GM12878 (cell line): Measurements from ENCODE around the gene ABHD8. TPM values are rescaled to one million over a fixed set of nuclear protein-coding genes. Genes with fewer than 3 reads are reported as not detected.

Source experiments
- ATF7 ChIP-seq: fragments of 450-650 bp; IDR thresholded peaks from 2 replicates; pipeline ENCODE4 v1.6.1; 2016; ENCODE audit warnings: low read depth, mild to moderate bottlenecking
- BCLAF1 ChIP-seq: fragments of 450-650 bp; IDR thresholded peaks from 2 replicates; pipeline ENCODE4 v1.6.1; 2017; ENCODE audit warnings: antibody characterized with exemption, mild to moderate bottlenecking, moderate library complexity
- BHLHE40 ChIP-seq, 2 experiments: fragments of 450-650 bp in 1 of 2; IDR thresholded peaks; 2 replicates each; pipeline ENCODE4 v1.6.1; 2011 to 2017; ENCODE audit warnings: low read depth in 2 of 2, borderline replicate concordance in 1 of 2, improper control_type of control experiment in 1 of 2, low read length in 1 of 2, mild to moderate bottlenecking in 1 of 2
- BMI1 ChIP-seq: fragments of 450-650 bp; IDR thresholded peaks from 2 replicates; pipeline ENCODE4 v1.6.1; 2016; ENCODE audit warnings: mild to moderate bottlenecking, moderate library complexity, borderline replicate concordance
- CBFB ChIP-seq: IDR thresholded peaks from 2 replicates; pipeline ENCODE4 v1.6.1; 2016; ENCODE audit warnings: antibody characterized with exemption, low read depth
- CHD2 ChIP-seq: IDR thresholded peaks from 2 replicates; pipeline ENCODE4 v1.6.1; 2011; ENCODE audit warnings: low read depth, low read length, improper control_type of control experiment, borderline replicate concordance
- EED ChIP-seq: sonication (generic); IDR thresholded peaks from 2 replicates; pipeline ENCODE4 v1.6.1; 2016; ENCODE audit warnings: antibody characterized with exemption, low read depth
- GABPA ChIP-seq: IDR thresholded peaks from 2 replicates; pipeline ENCODE4 v1.6.1; 2014; ENCODE audit warnings: antibody characterized with exemption, low read depth, mild to moderate bottlenecking, inconsistent platforms
- GATAD2B ChIP-seq: fragments of 450-650 bp; conservative IDR thresholded peaks from 2 replicates; pipeline ENCODE4 v1.6.1; 2017; ENCODE audit warnings: low read depth, mild to moderate bottlenecking, moderate library complexity
- HDGF ChIP-seq: fragments of 450-650 bp; IDR thresholded peaks from 2 replicates; pipeline ENCODE4 v1.6.1; 2016; ENCODE audit warnings: antibody characterized with exemption
- JUNB ChIP-seq: IDR thresholded peaks from 2 replicates; pipeline ENCODE4 v1.6.1; 2016; ENCODE audit warnings: antibody characterized with exemption, mild to moderate bottlenecking
- MXI1 ChIP-seq: fragments of 150-350 bp; IDR thresholded peaks from 2 replicates; pipeline ENCODE4 v1.6.1; 2011; ENCODE audit warnings: low read depth, mild to moderate bottlenecking, inconsistent platforms, low read length, improper control_type of control experiment
- NRF1 ChIP-seq: conservative IDR thresholded peaks from 2 replicates; pipeline ENCODE4 v1.6.1; 2011; ENCODE audit warnings: mild to moderate bottlenecking, low read depth, low read length, improper control_type of control experiment
- POLR2AphosphoS5 ChIP-seq: IDR thresholded peaks from 2 replicates; pipeline ENCODE4 v1.6.1; 2011; ENCODE audit warnings: mild to moderate bottlenecking, low read length, inconsistent platforms
- SUZ12 ChIP-seq: fragments of 200-600 bp; sonication (generic); IDR thresholded peaks from one replicate; pipeline ENCODE4 v1.6.1; 2018; ENCODE audit warnings: antibody characterized with exemption, mild to moderate bottlenecking; ENCODE audit not compliant: unreplicated experiment
- USF1 ChIP-seq: IDR thresholded peaks from 2 replicates; pipeline ENCODE4 v1.6.1; 2011; ENCODE audit warnings: borderline replicate concordance, low read depth, mild to moderate bottlenecking, moderate library complexity, mixed read lengths, low read length; ENCODE audit not compliant: insufficient read depth; ENCODE audit errors: extremely low read length
- YY1 ChIP-seq: IDR thresholded peaks from 2 replicates; pipeline ENCODE4 v1.6.1; 2011; ENCODE audit warnings: low read depth, mild to moderate bottlenecking, low read length
- polyA plus RNA-seq, 11 experiments: library from polyadenylated mRNA; depleted of rRNA in 4 of 11; unstranded in 6 of 11; stranded (reverse) in 5 of 11; fragments of >200 nt; fragmentation: Nextera tagmentation in 4 of 11; fragmentation: Illumina TruSeq in 1 of 11; extraction: Ambion mirVana in 4 of 11; extraction: Trizol in 1 of 11; gene quantifications; 1 replicate in 1 of 11; 2 replicates in 10 of 11; pipeline versions ENCODE4 v1.2.1 to v1.2.3, GENCODE V29; 2011 to 2016; ENCODE audit warnings: inconsistent platforms in 2 of 11, missing spikeins in 2 of 11, low read depth in 1 of 11
- total RNA-seq, 4 experiments: library from RNA; depleted of rRNA in 3 of 4; stranded (reverse); fragments of >200 nt in 3 of 4; fragmentation: Illumina TruSeq in 1 of 4; extraction: Trizol in 1 of 4; gene quantifications; 2 replicates each; pipeline versions ENCODE4 v1.2.1 to v1.2.3, GENCODE V29; 2013 to 2021
- TF ChIP-seq, protein P1 (sequence below): fragments of 450-650 bp; IDR thresholded peaks from 2 replicates; pipeline ENCODE4 v1.6.1; 2016; ENCODE audit warnings: mild to moderate bottlenecking
- TF ChIP-seq, protein P2 (sequence below): IDR thresholded peaks from 2 replicates; pipeline ENCODE4 v1.6.1; 2012; ENCODE audit warnings: low read length, inconsistent platforms
- TF ChIP-seq, protein P3 (sequence below): fragments of 450-650 bp; formaldehyde crosslinking; IDR thresholded peaks from 2 replicates; pipeline ENCODE4 v1.5.0; 2022; ENCODE audit warnings: mild to moderate bottlenecking, missing genetic modification characterization

The ABHD8 gene
- total and polyA plus RNA-seq, 10 of the 15 experiments (the other 5 are each of a cell fraction or from before 2014, with no cell fraction given): 0.03 to 12.5 (median 6.0) TPM

GRCh38 chr19:17292301-17293074 lies 10.7 kb downstream of the ABHD8 start (continued):
- TF ChIP-seq ATF7: no peak
- TF ChIP-seq USF1: no peak
- no peak for TF ChIP-seq CBFB
- TF ChIP-seq, protein P1, sequence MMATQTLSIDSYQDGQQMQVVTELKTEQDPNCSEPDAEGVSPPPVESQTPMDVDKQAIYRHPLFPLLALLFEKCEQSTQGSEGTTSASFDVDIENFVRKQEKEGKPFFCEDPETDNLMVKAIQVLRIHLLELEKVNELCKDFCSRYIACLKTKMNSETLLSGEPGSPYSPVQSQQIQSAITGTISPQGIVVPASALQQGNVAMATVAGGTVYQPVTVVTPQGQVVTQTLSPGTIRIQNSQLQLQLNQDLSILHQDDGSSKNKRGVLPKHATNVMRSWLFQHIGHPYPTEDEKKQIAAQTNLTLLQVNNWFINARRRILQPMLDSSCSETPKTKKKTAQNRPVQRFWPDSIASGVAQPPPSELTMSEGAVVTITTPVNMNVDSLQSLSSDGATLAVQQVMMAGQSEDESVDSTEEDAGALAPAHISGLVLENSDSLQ: no peak
- TF ChIP-seq NRF1: peak; percentile 20; the same call in 1 of the 2 replicates
- TF ChIP-seq GATAD2B: peak; percentile 36; the same call in 1 of the 2 replicates
- TF ChIP-seq BHLHE40 (IDR thresholded peaks at IDR 0.05; ENCODE audit: borderline replicate concordance in 1 of 2, low read depth in 2 of 2, low read length in 1 of 2): 0 out of 4 replicates have a peak, but pooled peaks of 1 of the 2 experiments have one; percentile 6
- peak; percentile 41; the same call in 1 of the 2 replicates for TF ChIP-seq POLR2AphosphoS5
- no peak for TF ChIP-seq SUZ12
- TF ChIP-seq CHD2: no peak
- no peak for TF ChIP-seq JUNB
- TF ChIP-seq MXI1: peak; percentile 77
- TF ChIP-seq, protein P2, sequence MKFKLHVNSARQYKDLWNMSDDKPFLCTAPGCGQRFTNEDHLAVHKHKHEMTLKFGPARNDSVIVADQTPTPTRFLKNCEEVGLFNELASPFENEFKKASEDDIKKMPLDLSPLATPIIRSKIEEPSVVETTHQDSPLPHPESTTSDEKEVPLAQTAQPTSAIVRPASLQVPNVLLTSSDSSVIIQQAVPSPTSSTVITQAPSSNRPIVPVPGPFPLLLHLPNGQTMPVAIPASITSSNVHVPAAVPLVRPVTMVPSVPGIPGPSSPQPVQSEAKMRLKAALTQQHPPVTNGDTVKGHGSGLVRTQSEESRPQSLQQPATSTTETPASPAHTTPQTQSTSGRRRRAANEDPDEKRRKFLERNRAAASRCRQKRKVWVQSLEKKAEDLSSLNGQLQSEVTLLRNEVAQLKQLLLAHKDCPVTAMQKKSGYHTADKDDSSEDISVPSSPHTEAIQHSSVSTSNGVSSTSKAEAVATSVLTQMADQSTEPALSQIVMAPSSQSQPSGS: no peak
- TF ChIP-seq GABPA: no peak
- TF ChIP-seq BCLAF1: no peak
- TF ChIP-seq EED: no peak
- peak; percentile 70; the same call in 1 of the 2 replicates for TF ChIP-seq YY1
- TF ChIP-seq BMI1: no peak
- TF ChIP-seq, protein P3, sequence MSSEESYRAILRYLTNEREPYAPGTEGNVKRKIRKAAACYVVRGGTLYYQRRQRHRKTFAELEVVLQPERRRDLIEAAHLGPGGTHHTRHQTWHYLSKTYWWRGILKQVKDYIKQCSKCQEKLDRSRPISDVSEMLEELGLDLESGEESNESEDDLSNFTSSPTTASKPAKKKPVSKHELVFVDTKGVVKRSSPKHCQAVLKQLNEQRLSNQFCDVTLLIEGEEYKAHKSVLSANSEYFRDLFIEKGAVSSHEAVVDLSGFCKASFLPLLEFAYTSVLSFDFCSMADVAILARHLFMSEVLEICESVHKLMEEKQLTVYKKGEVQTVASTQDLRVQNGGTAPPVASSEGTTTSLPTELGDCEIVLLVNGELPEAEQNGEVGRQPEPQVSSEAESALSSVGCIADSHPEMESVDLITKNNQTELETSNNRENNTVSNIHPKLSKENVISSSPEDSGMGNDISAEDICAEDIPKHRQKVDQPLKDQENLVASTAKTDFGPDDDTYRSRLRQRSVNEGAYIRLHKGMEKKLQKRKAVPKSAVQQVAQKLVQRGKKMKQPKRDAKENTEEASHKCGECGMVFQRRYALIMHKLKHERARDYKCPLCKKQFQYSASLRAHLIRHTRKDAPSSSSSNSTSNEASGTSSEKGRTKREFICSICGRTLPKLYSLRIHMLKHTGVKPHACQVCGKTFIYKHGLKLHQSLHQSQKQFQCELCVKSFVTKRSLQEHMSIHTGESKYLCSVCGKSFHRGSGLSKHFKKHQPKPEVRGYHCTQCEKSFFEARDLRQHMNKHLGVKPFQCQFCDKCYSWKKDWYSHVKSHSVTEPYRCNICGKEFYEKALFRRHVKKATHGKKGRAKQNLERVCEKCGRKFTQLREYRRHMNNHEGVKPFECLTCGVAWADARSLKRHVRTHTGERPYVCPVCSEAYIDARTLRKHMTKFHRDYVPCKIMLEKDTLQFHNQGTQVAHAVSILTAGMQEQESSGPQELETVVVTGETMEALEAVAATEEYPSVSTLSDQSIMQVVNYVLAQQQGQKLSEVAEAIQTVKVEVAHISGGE: no peak
- TF ChIP-seq HDGF: peak; percentile 30; the same call in 1 of the 2 replicates
